Colonic mucosa (tissue), 4 donors: ENCODE measurements around the gene RGCC. TPM values are rescaled to one million over a fixed set of nuclear protein-coding genes. Genes with fewer than 3 reads are reported as not detected.
A peak's percentile ranks its signal among the peaks of the same experiment; 100 is the strongest.

Source experiments
- DNase-seq: peaks from one replicate; pipeline ENCODE4 v3.0.0-alpha.2; 2020
- H3K27ac ChIP-seq: fragments of 200-600 bp; one replicate; pipeline ENCODE4 v1.8.0; 2021
- H3K27me3 ChIP-seq: fragments of 200-600 bp; one replicate; pipeline ENCODE4 v1.8.0; 2021
- H3K36me3 ChIP-seq: fragments of 200-600 bp; one replicate; pipeline ENCODE4 v1.8.0; 2021
- H3K4me1 ChIP-seq: fragments of 200-600 bp; one replicate; pipeline ENCODE4 v1.8.0; 2021; ENCODE audit warnings: mild to moderate bottlenecking
- H3K4me3 ChIP-seq: fragments of 200-600 bp; one replicate; pipeline ENCODE4 v1.8.0; 2021
- H3K9ac ChIP-seq, 2 donors: one replicate each; pipeline ENCODE4 v1.7.0; 2013; ENCODE audit warnings: control low read depth in 2 of 2, low read depth in 2 of 2, low read length in 2 of 2
- H3K9me3 ChIP-seq: fragments of 200-600 bp; one replicate; pipeline ENCODE4 v1.8.0; 2021
- CTCF ChIP-seq: fragments of 200-600 bp; IDR thresholded peaks from one replicate; pipeline ENCODE4 v1.8.0; 2022; ENCODE audit warnings: antibody characterized with exemption, mild to moderate bottlenecking
- intact Hi-C: fragments of 100-400 bp; cut with DNase I; formaldehyde crosslinking; loops from one replicate; pipeline ENCODE4 v1.14.1; 2022
- total RNA-seq, 2 donors: library from RNA; stranded (reverse); fragmentation: NEBNext Ultra II Directional in 1 of 2; extraction: Animal tissue kit (Norgen Biotek cat#: 25700) in 1 of 2; gene quantifications; one replicate each; pipeline ENCODE4 v1.2.1, GENCODE V29; 2021
- donor health status: healthy.
- donor health status: DM: no; HTN: no; CAD: no.
- donor health status: DM: no; HTN: no; CAD: no.

Gene RGCC
- total RNA-seq, 2 donors from 2014 or later = 5.6 to 10.4 TPM

- Histone ChIP-seq H3K9me3 (no peaks in the 10 kb centered on the region), H3K36me3 (no peaks in the 10 kb centered on the region), H3K27me3 (no peaks in the 10 kb centered on the region), H3K4me1 (no peaks in the 10 kb centered on the region), H3K9ac (no peak overlapping the region), H3K4me3 (no peak overlapping the region), H3K27ac (peak overlapping the region; percentile 24)
- DNase-seq = no peak
- TF ChIP-seq CTCF = no peak
- intact Hi-C loops = no loop called here
Observed at GRCh38 chr13:41492432-41493260, 35.3 kb downstream of the RGCC start.

GRCh38 chr13:41494202-41494601 is 36.9 kb downstream of the RGCC start:
- Histone ChIP-seq H3K4me3 (no peak overlapping the region), H3K27ac (no peak overlapping the region), H3K4me1 (no peaks in the 10 kb centered on the region), H3K36me3 (no peaks in the 10 kb centered on the region), H3K9me3 (no peaks in the 10 kb centered on the region), H3K27me3 (no peaks in the 10 kb centered on the region), H3K9ac (no peak overlapping the region)
- no peak for DNase-seq
- no peak for TF ChIP-seq CTCF
- intact Hi-C loops = no loop called here

GRCh38 chr13:41495044-41495443 is 37.7 kb downstream of the RGCC start:
- no peaks in the 10 kb centered on the region for H3K27me3 ChIP-seq
- H3K9ac ChIP-seq = no peak overlapping the region
- no peak overlapping the region for H3K27ac ChIP-seq
- intact Hi-C loops = no loop called here
- no peaks in the 10 kb centered on the region for H3K36me3 ChIP-seq
- no peak for TF ChIP-seq CTCF
- no peaks in the 10 kb centered on the region for H3K4me1 ChIP-seq
- no peak for DNase-seq
- no peak overlapping the region for H3K4me3 ChIP-seq
- H3K9me3 ChIP-seq = no peaks in the 10 kb centered on the region

- intact Hi-C loops = no loop called here
- Histone ChIP-seq H3K9me3 (no peaks in the 10 kb centered on the region), H3K27ac (no peak overlapping the region), H3K27me3 (no peaks in the 10 kb centered on the region), H3K9ac (no peak overlapping the region), H3K4me1 (no peaks in the 10 kb centered on the region), H3K4me3 (no peak overlapping the region), H3K36me3 (no peaks in the 10 kb centered on the region)
- no peak for TF ChIP-seq CTCF
- no peak for DNase-seq
Observed at GRCh38 chr13:41496420-41497234, 39.3 kb downstream of the RGCC start.

GRCh38 chr13:41497436-41497835 is 40.1 kb downstream of the RGCC start:
- no peaks in the 10 kb centered on the region for H3K27me3 ChIP-seq
- H3K27ac ChIP-seq = no peak overlapping the region
- TF ChIP-seq CTCF = no peak
- no peaks in the 10 kb centered on the region for H3K4me1 ChIP-seq
- DNase-seq = no peak
- intact Hi-C loops = no loop called here
- H3K9me3 ChIP-seq = no peaks in the 10 kb centered on the region
- no peak overlapping the region for H3K4me3 ChIP-seq
- no peaks in the 10 kb centered on the region for H3K36me3 ChIP-seq
- no peak overlapping the region for H3K9ac ChIP-seq
